PC-3 (cell line): ENCODE measurements around the gene MLC1.

Experiments used
- EZH2 ChIP-seq: fragments of 300-600 bp; sonication (generic); IDR thresholded peaks from one replicate; pipeline ENCODE4 v1.6.1; 2017; ENCODE audit warnings: antibody characterized with exemption, mild to moderate bottlenecking, low read length; ENCODE audit not compliant: unreplicated experiment
- EZH2phosphoT487 ChIP-seq: fragments of 300-600 bp; sonication (generic); IDR thresholded peaks from 2 replicates; pipeline ENCODE4 v1.6.1; 2018; ENCODE audit warnings: mild to moderate bottlenecking, antibody characterized with exemption, low read length, borderline replicate concordance
- TF ChIP-seq, protein P1 (sequence below): fragments of 300-600 bp; sonication (generic); conservative IDR thresholded peaks from 2 replicates; pipeline ENCODE4 v1.5.1; 2017; ENCODE audit warnings: antibody characterized with exemption, low read depth, mild to moderate bottlenecking, low read length

DNA sequence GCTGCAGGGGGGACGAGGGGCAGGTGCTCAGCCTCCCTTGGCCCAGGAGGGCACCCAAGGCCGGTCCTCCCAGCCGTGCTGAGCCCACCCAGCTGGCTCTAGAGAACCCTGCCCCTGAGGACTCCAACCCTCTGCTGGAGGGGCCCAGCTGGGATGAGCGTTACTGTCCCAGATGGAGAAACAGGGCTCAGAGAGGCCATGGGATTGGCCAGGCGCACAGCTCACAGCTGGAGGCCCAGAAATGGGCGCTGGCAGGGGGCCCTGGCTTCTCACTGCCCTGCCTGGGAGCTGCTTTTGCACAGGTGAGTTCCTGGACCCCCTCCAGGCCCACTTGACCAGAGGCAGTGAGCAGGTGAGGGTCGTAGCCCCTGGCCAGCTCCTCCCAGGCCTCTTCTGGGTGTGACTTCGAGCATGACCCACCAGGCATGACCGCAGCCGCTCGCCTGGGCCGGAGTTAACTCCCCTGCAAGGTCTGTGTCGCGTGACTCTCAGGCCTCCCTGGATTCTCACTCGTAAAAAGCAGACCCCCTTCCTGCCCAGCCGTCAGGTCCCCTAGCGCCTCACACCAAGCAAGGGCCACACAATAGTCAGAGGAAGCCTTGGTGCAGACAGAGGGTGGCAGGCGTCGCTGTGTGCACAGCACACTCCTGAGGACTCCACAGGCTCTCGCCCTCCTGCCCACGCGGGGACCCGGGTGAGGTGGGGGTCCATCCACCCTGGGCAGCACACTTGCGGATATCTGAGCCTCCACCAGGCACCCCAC, 52.9 kb downstream of the MLC1 start:
- TF ChIP-seq, protein P1, sequence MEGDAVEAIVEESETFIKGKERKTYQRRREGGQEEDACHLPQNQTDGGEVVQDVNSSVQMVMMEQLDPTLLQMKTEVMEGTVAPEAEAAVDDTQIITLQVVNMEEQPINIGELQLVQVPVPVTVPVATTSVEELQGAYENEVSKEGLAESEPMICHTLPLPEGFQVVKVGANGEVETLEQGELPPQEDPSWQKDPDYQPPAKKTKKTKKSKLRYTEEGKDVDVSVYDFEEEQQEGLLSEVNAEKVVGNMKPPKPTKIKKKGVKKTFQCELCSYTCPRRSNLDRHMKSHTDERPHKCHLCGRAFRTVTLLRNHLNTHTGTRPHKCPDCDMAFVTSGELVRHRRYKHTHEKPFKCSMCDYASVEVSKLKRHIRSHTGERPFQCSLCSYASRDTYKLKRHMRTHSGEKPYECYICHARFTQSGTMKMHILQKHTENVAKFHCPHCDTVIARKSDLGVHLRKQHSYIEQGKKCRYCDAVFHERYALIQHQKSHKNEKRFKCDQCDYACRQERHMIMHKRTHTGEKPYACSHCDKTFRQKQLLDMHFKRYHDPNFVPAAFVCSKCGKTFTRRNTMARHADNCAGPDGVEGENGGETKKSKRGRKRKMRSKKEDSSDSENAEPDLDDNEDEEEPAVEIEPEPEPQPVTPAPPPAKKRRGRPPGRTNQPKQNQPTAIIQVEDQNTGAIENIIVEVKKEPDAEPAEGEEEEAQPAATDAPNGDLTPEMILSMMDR, result no peak
- TF ChIP-seq EZH2, result no peak
- TF ChIP-seq EZH2phosphoT487, result no peak
